ENCODE results near the gene CES3.

Gene CES3

DNA sequence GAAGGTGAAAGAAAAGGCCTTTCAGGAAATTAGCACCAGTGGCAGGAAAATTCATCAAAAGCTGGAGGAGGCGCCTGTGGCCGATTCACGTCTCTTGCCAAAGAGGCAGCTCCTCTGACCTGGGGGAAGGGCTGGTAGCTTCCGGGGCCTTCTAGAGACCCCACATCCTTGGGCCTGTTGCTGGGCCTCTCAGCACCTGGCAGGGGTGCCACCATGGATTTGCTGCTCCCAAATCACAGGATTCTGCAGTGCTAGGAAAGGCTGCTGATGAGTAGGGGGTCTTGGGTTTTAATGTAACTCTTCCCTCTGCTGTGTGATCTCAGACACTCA lies 56.3 kb downstream of the CES3 start:
- Histone ChIP-seq H2AFZ (ENCODE audit: low read depth, low read length) (no peak overlapping the region), H3K18ac (ENCODE audit: low read depth in 1 of 2, low read length in 2 of 2) (no peak overlapping the region), H3K9ac (ENCODE audit: low read length) (no peak overlapping the region), H3K79me1 (replicated peaks; ENCODE audit: low read length, poor library complexity, severe bottlenecking) (no peaks in the 10 kb centered on the region), H2BK15ac (ENCODE audit: low read depth, poor library complexity, severe bottlenecking) (no peak overlapping the region), H2AK5ac (ENCODE audit: low read length, severe bottlenecking) (no peak overlapping the region), H4K8ac (ENCODE audit: low read length) (no peak overlapping the region), H3K4me2 (ENCODE audit: low read length, poor library complexity, severe bottlenecking) (no peak overlapping the region), H4K91ac (ENCODE audit: low read length) (no peak overlapping the region), H3K27ac (ENCODE audit: low read length, poor library complexity, severe bottlenecking) (no peak overlapping the region), H3K27me3 (ENCODE audit: control insufficient read depth in 1 of 2, insufficient read depth in 1 of 2, low read length in 2 of 2) (peaks cover 6 to 11% of the 10 kb centered on the region in 2 experiments), H3K4ac (ENCODE audit: low read depth in 1 of 2, low read length in 2 of 2) (no peak overlapping the region), H3K4me3 (ENCODE audit: insufficient read depth in 1 of 2, low read depth in 1 of 2, low read length in 2 of 2) (no peak overlapping the region), H3K14ac (ENCODE audit: low read length in 2 of 2) (no peak overlapping the region), H3K23ac (ENCODE audit: low read length in 2 of 2) (no peak overlapping the region), H2BK5ac (ENCODE audit: low read depth, low read length, poor library complexity, severe bottlenecking) (no peak overlapping the region), H2BK12ac (ENCODE audit: low read length in 2 of 2) (no peak overlapping the region), H3K4me1 (ENCODE audit: control insufficient read depth, insufficient read depth, low read depth, low read length) (peaks cover 14% of the 10 kb centered on the region), H3K36me3 (ENCODE audit: control insufficient read depth in 1 of 2, insufficient read depth in 2 of 2, low read depth in 1 of 2, low read length in 2 of 2) (no peaks in the 10 kb centered on the region), H3K9me3 (ENCODE audit: control insufficient read depth, low read length) (no peaks in the 10 kb centered on the region), H2BK120ac (ENCODE audit: low read depth, low read length) (no peak overlapping the region)
- DNase-seq = no peak
- WGBS = 86% methylated on average over 4 of the region's 4 CpGs

DNA sequence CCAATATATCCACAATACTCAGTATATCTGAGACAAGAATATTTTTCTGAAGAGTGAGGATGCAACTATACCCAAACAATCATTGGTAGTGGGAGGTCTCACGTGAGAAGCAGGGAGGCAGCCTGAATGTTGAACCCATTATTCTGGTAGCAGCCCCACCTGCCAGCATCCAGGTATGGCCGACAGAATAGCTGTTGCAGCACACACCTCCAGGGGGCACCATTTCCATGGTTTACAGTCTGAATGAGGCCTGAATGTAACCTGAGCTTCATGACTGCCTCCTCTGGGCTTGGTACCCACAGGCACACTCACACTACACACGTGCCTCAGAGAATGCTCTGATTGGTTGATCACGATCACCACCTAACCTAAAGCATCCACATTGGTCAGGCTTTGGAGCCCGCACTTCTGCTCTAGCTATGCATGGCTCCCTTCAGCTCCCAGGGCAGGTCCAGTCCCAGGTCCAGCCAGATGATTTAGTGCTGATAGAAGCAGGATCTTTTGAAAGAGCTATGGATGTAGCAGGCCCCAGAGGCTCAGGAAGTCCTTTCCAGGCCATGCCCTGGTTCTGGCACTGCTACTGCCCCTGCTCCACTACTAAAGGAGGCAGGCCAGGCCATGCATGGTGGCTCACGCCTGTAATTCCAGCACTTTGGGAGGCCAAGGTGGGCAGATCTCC lies 56.9 kb downstream of the CES3 start:
- Histone ChIP-seq H3K27me3 (ENCODE audit: control insufficient read depth in 1 of 2, insufficient read depth in 1 of 2, low read length in 2 of 2) (peaks cover 6 to 11% of the 10 kb centered on the region in 2 experiments), H3K23ac (ENCODE audit: low read length in 2 of 2) (no peak overlapping the region), H3K4ac (ENCODE audit: low read depth in 1 of 2, low read length in 2 of 2) (no peak overlapping the region), H2AFZ (ENCODE audit: low read depth, low read length) (no peak overlapping the region), H4K91ac (ENCODE audit: low read length) (no peak overlapping the region), H3K4me1 (ENCODE audit: control insufficient read depth, insufficient read depth, low read depth, low read length) (peaks cover 14% of the 10 kb centered on the region), H3K9me3 (ENCODE audit: control insufficient read depth, low read length) (no peaks in the 10 kb centered on the region), H3K36me3 (ENCODE audit: control insufficient read depth in 1 of 2, insufficient read depth in 2 of 2, low read depth in 1 of 2, low read length in 2 of 2) (no peaks in the 10 kb centered on the region), H4K8ac (ENCODE audit: low read length) (peak overlapping the region; percentile 55), H3K18ac (ENCODE audit: low read depth in 1 of 2, low read length in 2 of 2) (no peak overlapping the region), H2BK120ac (ENCODE audit: low read depth, low read length) (no peak overlapping the region), H2BK5ac (ENCODE audit: low read depth, low read length, poor library complexity, severe bottlenecking) (no peak overlapping the region), H2BK12ac (ENCODE audit: low read length in 2 of 2) (no peak overlapping the region), H3K9ac (ENCODE audit: low read length) (no peak overlapping the region), H3K79me1 (replicated peaks; ENCODE audit: low read length, poor library complexity, severe bottlenecking) (no peaks in the 10 kb centered on the region), H3K14ac (ENCODE audit: low read length in 2 of 2) (no peak overlapping the region), H2AK5ac (ENCODE audit: low read length, severe bottlenecking) (no peak overlapping the region), H2BK15ac (ENCODE audit: low read depth, poor library complexity, severe bottlenecking) (no peak overlapping the region), H3K4me3 (ENCODE audit: insufficient read depth in 1 of 2, low read depth in 1 of 2, low read length in 2 of 2) (no peak overlapping the region), H3K27ac (ENCODE audit: low read length, poor library complexity, severe bottlenecking) (no peak overlapping the region), H3K4me2 (ENCODE audit: low read length, poor library complexity, severe bottlenecking) (no peak overlapping the region)
- peak; percentile 89 for DNase-seq
- WGBS = 40% methylated on average over 6 of the region's 6 CpGs

DNA sequence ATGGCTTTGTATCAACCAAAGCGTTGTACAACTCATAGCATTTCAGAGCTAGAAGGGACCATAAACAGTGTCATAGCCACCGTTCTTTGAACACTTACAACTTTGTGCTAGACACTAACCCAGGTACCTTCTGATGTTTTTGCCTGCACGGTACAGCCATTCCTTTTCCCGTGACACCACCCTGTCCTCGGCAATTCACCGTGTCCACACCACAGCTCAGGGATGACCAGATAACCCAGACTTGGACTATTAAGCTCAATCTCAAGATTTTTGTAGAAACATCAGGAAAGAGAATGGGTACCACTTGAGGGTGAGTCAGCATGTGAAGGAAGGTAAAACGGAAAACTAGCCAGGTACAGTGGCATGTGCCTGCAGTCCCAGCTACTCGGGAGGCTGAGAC lies 58.1 kb downstream of the CES3 start:
- H2BK120ac ChIP-seq (ENCODE audit: low read depth, low read length) = no peak overlapping the region
- peaks cover 6% of the 10 kb centered on the region for H3K4me1 ChIP-seq (ENCODE audit: control insufficient read depth, insufficient read depth, low read depth, low read length)
- H3K18ac ChIP-seq (ENCODE audit: low read depth in 1 of 2, low read length in 2 of 2) = no peak overlapping the region
- no peak overlapping the region for H2BK15ac ChIP-seq (ENCODE audit: low read depth, poor library complexity, severe bottlenecking)
- no peak overlapping the region for H3K14ac ChIP-seq (ENCODE audit: low read length in 2 of 2)
- H2BK12ac ChIP-seq (ENCODE audit: low read length in 2 of 2) = no peak overlapping the region
- H3K36me3 ChIP-seq (ENCODE audit: control insufficient read depth in 1 of 2, insufficient read depth in 2 of 2, low read depth in 1 of 2, low read length in 2 of 2) = no peaks in the 10 kb centered on the region
- no peak for DNase-seq
- H3K9me3 ChIP-seq (ENCODE audit: control insufficient read depth, low read length) = no peaks in the 10 kb centered on the region
- H2BK5ac ChIP-seq (ENCODE audit: low read depth, low read length, poor library complexity, severe bottlenecking) = no peak overlapping the region
- no peaks in the 10 kb centered on the region for H3K79me1 ChIP-seq (replicated peaks; ENCODE audit: low read length, poor library complexity, severe bottlenecking)
- H4K8ac ChIP-seq (ENCODE audit: low read length) = no peak overlapping the region
- H3K4me2 ChIP-seq (ENCODE audit: low read length, poor library complexity, severe bottlenecking) = no peak overlapping the region
- no peak overlapping the region for H2AFZ ChIP-seq (ENCODE audit: low read depth, low read length)
- no peak overlapping the region for H3K4ac ChIP-seq (ENCODE audit: low read depth in 1 of 2, low read length in 2 of 2)
- 93% methylated on average over 7 of the region's 8 CpGs for WGBS
- peaks cover 6 to 11% of the 10 kb centered on the region in 2 experiments for H3K27me3 ChIP-seq (ENCODE audit: control insufficient read depth in 1 of 2, insufficient read depth in 1 of 2, low read length in 2 of 2)
- no peak overlapping the region for H3K9ac ChIP-seq (ENCODE audit: low read length)
- no peak overlapping the region for H3K27ac ChIP-seq (ENCODE audit: low read length, poor library complexity, severe bottlenecking)
- no peak overlapping the region for H2AK5ac ChIP-seq (ENCODE audit: low read length, severe bottlenecking)
- no peak overlapping the region for H3K23ac ChIP-seq (ENCODE audit: low read length in 2 of 2)
- H4K91ac ChIP-seq (ENCODE audit: low read length) = no peak overlapping the region
- no peak overlapping the region for H3K4me3 ChIP-seq (ENCODE audit: insufficient read depth in 1 of 2, low read depth in 1 of 2, low read length in 2 of 2)

DNA sequence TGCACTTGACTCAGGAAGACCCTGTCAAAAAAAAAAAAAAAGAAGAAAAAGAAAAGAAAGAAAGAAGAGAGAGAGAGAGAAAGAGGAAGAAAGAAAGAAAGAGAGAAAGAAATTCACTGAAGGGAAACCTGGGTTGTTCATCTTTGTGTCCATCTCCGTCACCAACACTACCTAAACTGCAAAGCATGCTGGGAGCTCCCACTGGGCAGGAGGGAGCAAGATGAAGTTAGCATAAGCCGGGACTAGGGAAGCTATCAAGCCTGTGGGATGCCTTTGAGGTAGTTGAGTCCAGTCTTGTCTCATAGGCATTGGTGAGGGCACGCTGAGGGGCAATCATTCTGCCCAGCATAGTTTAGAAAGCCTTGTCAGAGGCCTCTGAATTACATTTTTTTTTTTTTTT lies 60.3 kb downstream of the CES3 start:
- WGBS = 84% methylated on average over 3 of the region's 3 CpGs
- Histone ChIP-seq H3K18ac (ENCODE audit: low read depth in 1 of 2, low read length in 2 of 2) (no peak overlapping the region), H4K91ac (ENCODE audit: low read length) (no peak overlapping the region), H2AFZ (ENCODE audit: low read depth, low read length) (no peak overlapping the region), H2BK15ac (ENCODE audit: low read depth, poor library complexity, severe bottlenecking) (no peak overlapping the region), H3K4me2 (ENCODE audit: low read length, poor library complexity, severe bottlenecking) (no peak overlapping the region), H3K9me3 (ENCODE audit: control insufficient read depth, low read length) (no peaks in the 10 kb centered on the region), H3K79me1 (replicated peaks; ENCODE audit: low read length, poor library complexity, severe bottlenecking) (no peaks in the 10 kb centered on the region), H3K36me3 (ENCODE audit: control insufficient read depth in 1 of 2, insufficient read depth in 2 of 2, low read depth in 1 of 2, low read length in 2 of 2) (no peaks in the 10 kb centered on the region), H3K9ac (ENCODE audit: low read length) (no peak overlapping the region), H2AK5ac (ENCODE audit: low read length, severe bottlenecking) (no peak overlapping the region), H2BK5ac (ENCODE audit: low read depth, low read length, poor library complexity, severe bottlenecking) (no peak overlapping the region), H2BK12ac (ENCODE audit: low read length in 2 of 2) (no peak overlapping the region), H3K4me1 (ENCODE audit: control insufficient read depth, insufficient read depth, low read depth, low read length) (no peaks in the 10 kb centered on the region), H3K14ac (ENCODE audit: low read length in 2 of 2) (no peak overlapping the region), H3K27ac (ENCODE audit: low read length, poor library complexity, severe bottlenecking) (no peak overlapping the region), H3K4me3 (ENCODE audit: insufficient read depth in 1 of 2, low read depth in 1 of 2, low read length in 2 of 2) (no peak overlapping the region), H3K4ac (ENCODE audit: low read depth in 1 of 2, low read length in 2 of 2) (no peak overlapping the region), H2BK120ac (ENCODE audit: low read depth, low read length) (no peak overlapping the region), H3K27me3 (ENCODE audit: control insufficient read depth in 1 of 2, insufficient read depth in 1 of 2, low read length in 2 of 2) (no peaks in the 10 kb centered on the region), H3K23ac (ENCODE audit: low read length in 2 of 2) (no peak overlapping the region), H4K8ac (ENCODE audit: low read length) (no peak overlapping the region)
- DNase-seq = no peak
